NCI-H82 treated with DMSO at 0.1 percent for 48 hours (cell line): ENCODE data around the gene ARAP3.
"Not testable (repeated sequence)": the region's sequence is repeated elsewhere in the genome, so short reads cannot be mapped to it uniquely, and the experiment has no call there.

Experiments used
- DNase-seq: peaks from one replicate; lab custom pipeline; 2025; ENCODE audit not compliant: unreplicated experiment; lab: John Stamatoyannopoulos, UW

The ARAP3 gene

GRCh38 chr5:141681695-141682641 lies at the start of gene ARAP3:
Gene ARAP3 (minus strand): TSS chr5:141682230. CDS start chr5:141680486, 1,744 bp downstream.
- no peak for DNase-seq

DNA sequence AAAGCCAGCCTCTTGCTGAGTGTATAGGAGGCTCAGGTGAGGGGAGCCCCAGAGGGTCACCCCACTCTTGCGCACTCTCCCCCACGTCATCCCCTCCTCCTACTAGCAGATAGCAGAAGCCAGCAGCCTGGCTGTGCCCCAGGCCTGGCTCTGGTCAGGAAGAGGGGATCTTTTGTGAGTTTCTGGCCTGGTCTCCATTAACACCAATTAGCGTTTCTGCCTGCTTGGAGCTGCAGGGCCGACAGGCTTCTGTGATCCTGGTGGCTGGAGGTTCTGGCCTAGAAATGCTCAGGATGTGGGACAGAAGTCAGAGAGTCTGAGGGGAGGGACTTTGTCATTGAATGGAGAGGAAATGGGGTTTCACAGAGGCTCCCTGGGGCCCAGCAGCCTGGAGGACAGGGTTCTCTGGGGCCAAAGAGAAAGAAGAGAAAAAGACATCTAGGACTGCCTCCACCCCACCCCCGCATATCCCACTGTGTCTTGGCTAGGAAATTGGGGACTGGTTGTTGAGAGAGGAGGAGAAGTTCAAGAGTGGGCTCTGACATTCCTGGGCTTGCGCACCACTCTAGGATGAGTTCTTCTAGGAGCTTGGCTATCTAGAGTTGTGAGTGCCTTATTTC lies 47.5 kb upstream of the ARAP3 start:
- DNase-seq = no peak

GRCh38 chr5:141725891-141726290 lies 43.9 kb upstream of the ARAP3 start:
- no peak for DNase-seq

- not testable (repeated sequence) for DNase-seq
Observed at GRCh38 chr5:141725174-141725573, 43.1 kb upstream of the ARAP3 start.

DNA sequence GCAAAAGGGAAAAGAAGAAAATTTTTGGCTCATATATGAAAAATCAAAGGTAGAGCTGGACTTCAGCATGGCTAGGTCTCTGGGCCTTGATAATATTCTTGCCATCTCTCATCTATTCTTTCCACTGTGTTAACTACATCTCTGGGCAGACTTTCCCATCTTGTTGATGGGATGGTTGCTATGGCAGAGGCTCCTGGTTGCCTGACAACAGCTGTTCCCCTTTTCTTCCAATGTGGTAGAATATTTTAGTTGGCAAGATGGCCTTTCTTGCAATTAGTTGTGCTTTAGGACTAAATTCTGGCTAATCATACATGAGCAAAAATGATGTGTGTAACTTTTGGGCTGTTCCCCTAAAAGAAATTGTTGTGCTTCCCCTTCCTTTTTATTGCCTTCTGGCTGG lies 40.2 kb upstream of the ARAP3 start:
- DNase-seq = no peak

- no peak for DNase-seq
Observed at GRCh38 chr5:141717043-141717442, 35.0 kb upstream of the ARAP3 start.

GRCh38 chr5:141716468-141716867 lies 34.4 kb upstream of the ARAP3 start:
- DNase-seq = no peak

DNA sequence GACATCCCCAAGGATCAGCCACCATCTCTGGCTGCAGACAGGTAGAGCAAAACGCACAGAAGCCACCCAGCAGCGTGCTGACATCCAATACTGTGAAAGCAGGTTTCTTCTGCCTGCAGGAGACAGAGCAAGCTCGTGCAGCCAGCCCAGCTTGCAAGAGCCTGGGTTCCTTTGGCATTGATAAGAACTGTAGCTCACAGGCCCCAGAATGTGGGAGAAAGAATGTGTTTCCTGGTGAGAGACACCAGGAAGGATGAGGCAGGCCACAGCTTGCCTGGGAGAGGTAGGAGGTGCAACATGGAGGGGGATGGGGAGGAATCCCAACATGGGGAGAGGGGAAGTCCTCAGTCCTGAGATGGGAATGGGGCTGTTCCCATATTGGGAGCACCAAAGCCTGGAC lies 34.0 kb upstream of the ARAP3 start:
- DNase-seq = no peak

- DNase-seq = no peak
Observed at GRCh38 chr5:141715346-141715905, 33.4 kb upstream of the ARAP3 start.

- no peak for DNase-seq
Observed at GRCh38 chr5:141714542-141715310, 32.7 kb upstream of the ARAP3 start.

GRCh38 chr5:141713616-141714309 lies 31.7 kb upstream of the ARAP3 start:
- DNase-seq = no peak

DNA sequence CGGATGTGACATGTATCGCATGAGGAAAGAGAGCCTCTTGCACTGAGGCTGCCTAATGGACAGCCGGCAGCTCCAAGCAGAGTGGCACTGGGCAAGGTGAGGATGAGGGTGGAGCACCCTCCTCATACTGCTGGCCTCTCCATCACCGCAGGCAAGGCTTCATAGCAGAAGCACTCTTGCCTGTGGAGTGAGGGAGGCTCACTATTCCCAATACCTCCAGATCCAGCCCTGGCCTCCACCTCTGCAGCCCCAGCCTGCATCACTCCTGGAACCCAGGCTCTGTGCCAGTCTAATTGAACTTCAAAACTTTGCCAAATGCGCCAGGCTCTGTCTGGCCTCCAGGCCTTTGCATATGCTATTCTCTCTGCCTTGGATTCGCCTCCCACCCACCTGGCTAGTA lies 29.7 kb upstream of the ARAP3 start:
- no peak for DNase-seq

GRCh38 chr5:141709699-141710267 lies 27.8 kb upstream of the ARAP3 start:
- no peak for DNase-seq

DNA sequence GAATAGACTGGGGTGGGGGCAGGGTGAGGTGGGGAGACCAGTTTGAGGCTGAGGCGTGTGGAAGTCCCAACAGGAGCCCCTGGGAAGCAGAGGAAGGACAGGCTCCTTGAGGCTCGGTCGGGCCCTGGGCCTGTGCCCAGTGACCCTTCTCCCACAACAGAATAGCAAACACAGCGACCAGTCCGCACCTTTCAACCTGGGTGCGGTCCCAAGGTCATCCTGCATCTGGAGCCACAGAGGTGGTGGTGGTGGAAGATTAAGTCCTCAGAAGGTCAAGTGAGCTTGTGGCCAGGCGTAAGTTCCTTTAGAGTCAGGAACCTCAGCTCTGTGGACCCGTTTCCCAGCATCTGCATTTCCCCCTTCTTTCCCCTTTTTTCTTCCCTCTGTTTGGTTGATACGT lies 26.0 kb upstream of the ARAP3 start:
- DNase-seq = no peak

DNA sequence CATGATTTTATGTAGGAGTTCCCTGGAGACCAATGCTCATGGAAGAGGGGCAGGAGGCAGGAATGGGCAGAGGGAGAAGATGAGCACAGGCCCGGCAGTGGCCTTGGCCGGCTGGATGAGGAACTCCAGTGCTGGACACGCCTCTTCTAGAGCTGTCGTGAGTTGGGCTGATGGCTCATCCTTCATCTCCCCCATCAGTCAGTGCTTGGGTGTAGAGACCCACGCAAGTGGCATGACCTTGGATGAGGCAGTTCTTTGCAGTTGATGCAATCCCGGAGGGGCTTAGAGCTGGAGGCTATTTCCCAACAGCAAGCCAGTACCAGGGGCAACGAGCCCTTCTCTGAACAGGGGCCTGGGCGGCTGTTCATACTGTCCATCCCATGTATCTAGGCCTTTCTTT lies 25.5 kb upstream of the ARAP3 start:
- DNase-seq = no peak

GRCh38 chr5:141706121-141706520 lies 24.1 kb upstream of the ARAP3 start:
- DNase-seq = no peak

GRCh38 chr5:141705469-141705868 lies 23.4 kb upstream of the ARAP3 start:
- no peak for DNase-seq

DNA sequence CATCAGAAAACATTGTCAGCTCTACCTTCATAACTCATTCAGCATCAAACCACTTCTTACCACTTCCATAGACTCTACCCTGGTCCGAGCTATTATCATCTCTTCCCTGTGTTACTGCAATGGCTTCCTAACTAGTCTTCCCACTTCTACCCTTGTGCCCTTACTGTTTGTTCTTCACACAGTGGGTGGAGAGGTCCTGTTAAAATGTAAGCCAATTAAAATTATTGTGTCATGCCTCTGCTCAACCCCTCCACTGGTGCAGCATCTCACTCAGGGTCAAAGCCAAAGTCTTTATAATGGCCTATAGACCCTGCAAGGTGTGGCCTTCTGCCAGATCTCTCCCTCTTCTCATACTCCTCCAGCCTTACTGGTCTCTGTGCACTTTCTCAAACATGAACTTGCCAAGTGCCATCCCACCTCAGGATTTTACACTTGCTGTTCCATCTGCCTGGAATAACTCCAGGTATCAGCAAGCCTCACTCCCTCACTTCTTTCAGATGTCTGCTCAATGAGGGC lies 22.8 kb upstream of the ARAP3 start:
- no peak for DNase-seq

DNA sequence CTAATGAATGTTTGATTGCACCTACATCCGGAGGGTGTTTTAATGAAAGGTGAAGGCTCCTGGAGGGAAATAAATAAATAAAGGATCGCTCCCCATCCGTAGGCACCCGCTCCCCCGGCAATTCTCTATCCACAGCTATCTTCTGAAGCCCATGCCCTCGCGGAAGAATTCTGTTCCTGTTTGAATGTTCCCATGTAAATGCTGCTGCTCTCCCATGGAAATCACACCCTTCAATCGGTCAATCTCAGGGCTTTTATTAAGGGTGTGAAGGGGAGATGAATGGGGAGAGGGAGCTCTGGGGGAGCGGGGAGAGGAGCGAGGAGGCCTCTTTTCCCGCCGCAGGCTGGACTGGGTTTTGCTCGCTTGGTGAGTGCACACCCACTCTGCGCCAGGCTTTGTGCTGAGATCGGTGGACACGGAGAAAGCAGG lies 21.1 kb upstream of the ARAP3 start:
- no peak for DNase-seq
